ENCODE results near the gene PYHIN1.

- TF ChIP-seq CTCF (IDR thresholded peaks at IDR 0.05; ENCODE audit: borderline replicate concordance, extremely low read depth, low read length, poor library complexity, severe bottlenecking) (no peak), EZH2 (IDR thresholded peaks at IDR 0.05; ENCODE audit: borderline replicate concordance, low read depth, low read length, severe bottlenecking) (no peak)
These were observed 81.1 kb downstream of the PYHIN1 start for GRCh38 chr1:159012495-159012894.
